T-helper 22 cell (primary cell): ENCODE results near the gene EIF4E2.
"Not testable (repeated sequence)": the region's sequence is repeated elsewhere in the genome, so short reads cannot be mapped to it uniquely, and the experiment has no call there.

Source experiments
- DNase-seq: peaks from one replicate; pipeline ENCODE4 v3.0.0-alpha.2; 2020; ENCODE audit warnings: low read depth

Gene EIF4E2

DNA sequence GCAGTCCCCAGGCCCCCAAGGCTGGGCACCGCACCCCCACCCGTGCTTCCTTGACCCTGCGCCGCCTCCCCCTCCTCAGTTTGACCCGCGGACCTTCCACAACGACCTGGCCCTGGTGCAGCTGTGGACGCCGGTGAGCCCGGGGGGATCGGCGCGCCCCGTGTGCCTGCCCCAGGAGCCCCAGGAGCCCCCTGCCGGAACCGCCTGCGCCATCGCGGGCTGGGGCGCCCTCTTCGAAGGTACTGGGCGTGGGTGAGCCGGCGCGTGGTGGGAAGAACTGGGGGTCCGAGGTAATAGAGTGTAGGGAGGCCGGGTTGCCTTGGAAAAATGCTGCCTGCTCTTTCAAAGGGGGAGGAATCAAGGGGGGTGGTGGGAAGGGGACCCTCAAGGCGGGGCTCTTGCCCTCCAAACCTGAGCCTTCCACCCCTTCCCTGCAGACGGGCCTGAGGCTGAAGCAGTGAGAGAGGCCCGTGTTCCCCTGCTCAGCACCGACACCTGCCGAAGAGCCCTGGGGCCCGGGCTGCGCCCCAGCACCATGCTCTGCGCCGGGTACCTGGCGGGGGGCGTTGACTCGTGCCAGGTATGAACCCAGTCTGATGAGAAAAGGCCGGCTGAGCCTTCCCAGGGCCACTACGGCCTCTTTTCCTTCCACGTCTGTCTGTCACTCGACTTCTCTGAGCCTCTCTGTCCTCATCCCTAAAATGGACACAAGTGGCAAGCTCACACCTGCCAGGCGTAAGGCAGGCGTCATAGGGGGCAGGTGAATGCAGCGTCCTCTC is 27.7 kb upstream of the EIF4E2 start:
- no peak for DNase-seq

DNA sequence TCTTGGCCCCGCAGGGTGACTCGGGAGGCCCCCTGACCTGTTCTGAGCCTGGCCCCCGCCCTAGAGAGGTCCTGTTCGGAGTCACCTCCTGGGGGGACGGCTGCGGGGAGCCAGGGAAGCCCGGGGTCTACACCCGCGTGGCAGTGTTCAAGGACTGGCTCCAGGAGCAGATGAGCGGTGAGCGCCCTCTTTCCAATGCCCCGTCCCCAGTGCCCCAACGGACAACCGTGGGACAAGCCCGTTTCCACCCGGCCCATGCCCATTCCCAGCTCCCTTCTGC is 27.1 kb upstream of the EIF4E2 start:
- no peak for DNase-seq

DNA sequence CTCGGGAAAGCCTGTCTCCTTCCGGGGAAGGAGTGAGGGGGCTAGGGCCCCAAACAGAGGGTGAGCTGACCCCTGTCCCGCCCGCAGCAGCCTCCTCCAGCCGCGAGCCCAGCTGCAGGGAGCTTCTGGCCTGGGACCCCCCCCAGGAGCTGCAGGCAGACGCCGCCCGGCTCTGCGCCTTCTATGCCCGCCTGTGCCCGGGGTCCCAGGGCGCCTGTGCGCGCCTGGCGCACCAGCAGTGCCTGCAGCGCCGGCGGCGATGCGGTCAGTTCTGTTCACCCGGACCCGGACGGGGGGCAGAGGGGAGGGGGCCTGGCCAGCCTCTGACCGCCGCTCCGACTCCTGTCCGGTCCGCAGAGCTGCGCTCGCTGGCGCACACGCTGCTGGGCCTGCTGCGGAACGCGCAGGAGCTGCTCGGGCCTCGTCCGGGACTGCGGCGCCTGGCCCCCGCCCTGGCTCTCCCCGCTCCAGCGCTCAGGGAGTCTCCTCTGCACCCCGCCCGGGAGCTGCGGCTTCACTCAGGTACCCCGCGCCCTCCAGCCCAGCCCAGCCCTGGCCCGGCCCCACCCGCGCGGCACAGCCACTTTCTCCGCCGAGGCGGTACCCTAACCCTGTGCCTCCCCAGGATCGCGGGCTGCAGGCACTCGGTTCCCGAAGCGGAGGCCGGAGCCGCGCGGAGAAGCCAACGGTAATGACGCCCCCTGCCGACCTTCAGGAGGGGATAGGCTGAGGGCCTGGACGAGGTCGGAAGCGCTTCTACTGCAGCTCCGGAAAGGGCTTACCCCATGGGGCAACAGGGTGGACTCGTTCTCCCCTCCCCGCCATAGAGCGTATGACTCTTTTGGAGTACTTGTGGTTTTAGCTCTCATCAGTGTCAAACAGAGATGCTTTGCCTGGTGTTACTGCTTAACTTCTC is 26.5 kb upstream of the EIF4E2 start:
- DNase-seq = no peak

DNA sequence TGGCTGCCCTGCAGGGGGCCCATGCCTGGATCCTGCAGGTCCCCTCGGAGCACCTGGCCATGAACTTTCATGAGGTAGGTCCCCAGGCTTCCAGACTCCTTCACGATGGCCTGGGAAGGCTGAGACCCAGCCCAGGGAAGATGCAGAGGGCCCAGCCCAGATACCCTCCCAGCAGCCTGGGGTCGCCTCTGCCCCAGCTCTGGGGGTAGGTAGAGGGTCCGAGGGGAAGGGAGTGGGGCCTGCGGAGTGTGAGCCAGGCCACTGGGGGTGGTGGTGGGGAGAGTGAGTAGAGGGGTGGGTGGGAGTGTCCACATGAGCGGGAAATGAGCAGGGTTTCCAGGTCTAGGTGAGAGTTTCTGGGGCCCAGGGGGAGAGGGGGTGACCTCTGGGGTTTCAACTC is 25.7 kb upstream of the EIF4E2 start:
- no peak for DNase-seq

DNA sequence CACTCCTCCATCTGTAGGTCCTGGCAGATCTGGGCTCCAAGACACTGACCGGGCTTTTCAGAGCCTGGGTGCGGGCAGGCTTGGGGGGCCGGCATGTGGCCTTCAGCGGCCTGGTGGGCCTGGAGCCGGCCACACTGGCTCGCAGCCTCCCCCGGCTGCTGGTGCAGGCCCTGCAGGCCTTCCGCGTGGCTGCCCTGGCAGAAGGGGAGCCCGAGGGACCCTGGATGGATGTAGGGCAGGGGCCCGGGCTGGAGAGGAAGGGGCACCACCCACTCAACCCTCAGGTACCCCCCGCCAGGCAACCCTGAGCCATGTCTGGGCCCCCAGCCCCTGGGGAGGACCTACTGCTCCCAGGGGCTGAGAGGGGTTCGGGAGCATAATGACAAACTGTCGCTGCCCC is 25.3 kb upstream of the EIF4E2 start:
- no peak for DNase-seq

DNA sequence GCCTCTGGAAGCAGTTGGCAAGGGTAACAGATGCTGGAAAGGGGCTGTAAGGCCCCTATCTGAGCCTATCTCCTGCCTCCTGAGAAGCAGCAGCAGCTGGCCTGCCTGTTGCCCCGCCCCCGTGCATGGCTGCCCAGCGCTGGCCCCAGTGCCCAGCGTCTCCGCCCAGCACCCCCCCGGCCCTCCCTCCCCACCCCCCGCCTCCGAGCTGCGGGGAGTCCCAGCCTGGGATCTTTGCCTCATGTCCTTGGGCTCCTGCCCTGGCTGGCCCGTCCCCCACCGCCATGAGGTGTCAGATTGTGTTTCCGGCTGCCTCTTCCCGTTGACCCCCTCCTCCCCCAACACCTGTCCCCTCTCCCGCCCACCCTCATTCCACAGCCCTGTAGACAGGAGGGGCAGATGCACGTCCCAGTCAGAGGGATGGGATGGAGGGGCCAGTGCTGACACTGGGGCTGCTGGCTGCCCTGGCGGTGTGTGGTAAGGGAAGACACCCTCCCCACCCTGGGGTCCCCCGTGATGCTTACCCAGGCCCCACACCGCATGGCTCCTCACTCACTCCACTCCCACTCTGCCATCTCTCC is 24.6 kb upstream of the EIF4E2 start, which contains the start of gene CHRND:
Gene CHRND, plus strand, starts transcription at position 370 of the 581 bp plus-strand sequence. Its CDS starts 56 bp downstream, at position 426.
- no peak for DNase-seq

DNA sequence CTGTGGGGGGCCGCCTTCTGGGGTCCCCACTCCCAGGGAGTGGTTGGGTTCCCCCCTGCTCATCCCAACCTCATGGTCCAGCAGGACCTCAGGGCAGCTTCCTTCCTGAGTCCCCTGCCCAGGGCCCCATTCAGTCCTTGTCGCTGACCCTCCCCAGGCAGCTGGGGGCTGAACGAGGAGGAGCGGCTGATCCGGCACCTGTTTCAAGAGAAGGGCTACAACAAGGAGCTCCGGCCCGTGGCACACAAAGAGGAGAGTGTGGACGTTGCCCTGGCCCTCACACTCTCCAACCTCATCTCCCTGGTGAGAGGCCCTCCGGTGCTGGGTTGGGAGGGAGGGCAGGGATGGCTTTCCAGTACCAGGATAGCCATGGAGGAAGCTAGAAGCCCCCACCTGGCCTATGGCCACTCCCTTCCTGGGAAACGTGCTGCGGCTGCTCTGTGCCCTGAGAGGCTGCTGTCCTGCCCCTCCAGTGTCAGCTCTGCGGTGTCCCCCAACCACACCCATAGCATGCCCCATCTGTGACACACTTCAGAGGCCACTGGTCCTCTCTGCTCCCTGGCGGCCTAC is 24.0 kb upstream of the EIF4E2 start:
- DNase-seq = no peak

DNA sequence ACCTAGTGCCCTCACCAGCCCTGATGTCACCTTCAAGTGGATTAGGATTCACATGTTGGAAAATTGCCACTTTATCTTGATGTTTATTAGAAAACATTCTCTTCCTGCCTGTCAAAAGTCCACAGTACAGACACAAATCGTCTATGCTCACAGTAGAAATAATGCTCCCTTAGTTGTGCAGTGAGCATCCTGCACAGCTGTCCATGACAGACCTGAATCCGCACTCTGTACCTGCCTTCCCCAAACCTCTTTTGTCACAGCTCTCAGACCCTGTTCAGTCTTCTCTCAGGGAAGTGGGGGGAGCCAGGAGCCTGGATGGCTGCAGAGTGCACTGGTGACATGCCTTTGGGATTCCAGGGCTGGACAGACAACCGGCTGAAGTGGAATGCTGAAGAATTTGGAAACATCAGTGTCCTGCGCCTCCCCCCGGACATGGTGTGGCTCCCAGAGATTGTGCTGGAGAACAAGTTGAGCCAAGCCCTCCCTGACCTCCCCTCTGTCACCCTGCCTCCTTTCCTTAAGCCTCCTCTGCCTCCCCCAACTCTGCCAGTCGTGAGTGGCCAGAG is 22.5 kb upstream of the EIF4E2 start:
- DNase-seq = no peak

DNA sequence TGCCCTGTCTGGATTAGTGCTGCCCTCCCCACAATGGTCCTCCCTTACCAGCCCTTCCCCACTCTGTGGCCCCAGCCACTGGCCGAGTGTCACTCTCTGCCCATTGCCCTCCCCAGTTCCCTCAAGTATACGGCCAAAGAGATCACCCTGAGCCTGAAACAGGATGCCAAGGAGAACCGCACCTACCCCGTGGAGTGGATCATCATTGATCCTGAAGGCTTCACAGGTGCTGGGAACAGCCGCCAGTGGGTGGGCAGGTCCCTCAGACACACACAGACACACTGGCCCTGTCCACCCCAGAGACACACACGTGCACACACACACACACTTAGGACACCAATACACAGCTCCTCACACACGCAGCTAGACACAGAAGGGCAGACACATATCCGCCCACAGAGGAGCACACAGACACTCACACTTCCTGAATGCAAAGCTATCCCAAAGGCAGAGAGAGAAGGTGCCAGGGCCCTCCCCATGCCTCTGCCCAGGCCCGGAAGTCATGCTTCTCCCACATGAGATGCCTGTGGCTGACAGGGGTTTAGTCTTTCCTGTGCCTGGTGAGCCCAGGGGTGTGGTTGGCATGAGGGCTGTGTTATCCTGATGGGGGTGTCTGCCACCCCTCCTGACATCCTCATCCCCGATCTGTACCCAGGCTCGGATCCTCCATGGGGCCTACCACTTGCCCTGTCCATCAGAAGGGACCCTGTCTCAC is 21.6 kb upstream of the EIF4E2 start:
- no peak for DNase-seq

DNA sequence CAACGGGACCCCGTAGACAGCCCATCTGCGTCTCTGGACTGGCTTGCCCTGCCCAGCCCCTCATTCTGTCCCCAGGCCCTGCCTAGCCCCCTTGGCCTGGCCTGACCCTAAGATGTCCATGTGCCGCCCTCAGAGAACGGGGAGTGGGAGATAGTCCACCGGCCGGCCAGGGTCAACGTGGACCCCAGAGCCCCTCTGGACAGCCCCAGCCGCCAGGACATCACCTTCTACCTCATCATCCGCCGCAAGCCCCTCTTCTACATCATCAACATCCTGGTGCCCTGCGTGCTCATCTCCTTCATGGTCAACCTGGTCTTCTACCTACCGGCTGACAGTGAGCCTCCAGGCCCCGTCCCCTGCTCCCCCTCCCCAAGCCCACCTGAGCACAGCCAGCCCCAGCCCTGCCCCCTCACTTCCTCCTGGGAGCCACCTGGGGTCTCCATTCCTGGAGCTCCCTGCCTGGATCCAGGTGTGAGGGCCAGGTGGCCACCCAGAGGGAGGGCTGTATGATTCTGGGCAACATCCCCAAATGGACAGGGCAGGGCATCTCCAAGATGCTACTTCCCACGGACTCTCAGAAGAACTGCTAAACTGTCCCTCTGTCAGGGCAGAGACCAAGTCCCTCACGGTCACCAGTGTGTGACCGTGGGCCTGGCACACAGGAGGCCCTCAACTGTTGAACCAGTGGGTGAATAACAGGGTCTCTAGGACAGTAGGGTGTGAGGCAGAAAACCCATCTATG is 20.5 kb upstream of the EIF4E2 start:
- no peak for DNase-seq

DNA sequence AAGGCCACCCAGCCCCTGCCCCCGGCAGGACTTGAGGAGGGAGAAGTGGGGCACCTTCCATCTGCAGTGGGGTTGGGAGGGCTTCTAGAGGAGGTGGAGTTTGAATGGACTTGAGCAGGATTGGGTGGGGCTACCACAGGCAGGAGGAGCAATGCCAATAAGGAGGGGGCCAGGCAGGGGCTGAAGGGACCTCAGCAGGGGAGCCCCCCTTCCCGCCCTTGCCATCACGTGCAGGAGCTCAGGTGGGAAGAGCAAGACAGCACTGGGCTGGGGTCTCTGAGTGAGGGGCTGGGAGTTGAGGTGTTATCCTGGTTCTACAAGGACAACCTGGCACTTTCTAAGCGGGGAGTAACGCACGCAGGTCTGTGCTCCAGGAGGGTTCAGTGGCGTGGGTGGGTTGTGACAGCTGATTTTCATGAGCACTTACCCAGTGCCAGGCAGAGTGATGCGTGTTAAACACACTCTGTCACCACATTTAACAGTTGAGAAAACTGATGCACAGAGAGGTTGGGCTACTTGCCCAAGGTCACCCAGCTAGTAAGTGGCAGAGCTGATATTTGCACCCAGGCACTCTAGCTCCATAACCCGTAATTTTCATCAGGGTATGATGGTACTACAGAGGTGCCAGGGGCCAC is 19.7 kb upstream of the EIF4E2 start:
- DNase-seq = no peak

DNA sequence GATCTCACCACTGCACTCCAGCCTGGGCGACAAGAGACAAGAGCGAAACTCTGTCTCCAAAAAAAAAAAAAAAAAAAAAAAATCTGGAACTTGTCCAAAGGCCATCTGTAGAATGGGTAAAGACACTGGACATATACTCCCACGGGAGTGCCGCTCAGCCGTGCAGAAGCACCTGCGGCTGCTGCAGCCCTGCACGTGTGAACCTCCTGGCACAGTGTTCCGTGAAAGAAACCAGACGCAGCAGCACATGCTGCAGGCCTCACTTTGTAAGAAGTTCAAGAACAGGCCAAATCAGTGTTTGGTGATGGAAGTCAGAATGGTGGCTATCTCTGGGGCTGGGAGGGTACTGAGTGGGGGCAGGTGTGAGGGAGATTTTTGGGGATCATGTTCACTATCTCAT is 18.1 kb upstream of the EIF4E2 start:
- no peak for DNase-seq

DNA sequence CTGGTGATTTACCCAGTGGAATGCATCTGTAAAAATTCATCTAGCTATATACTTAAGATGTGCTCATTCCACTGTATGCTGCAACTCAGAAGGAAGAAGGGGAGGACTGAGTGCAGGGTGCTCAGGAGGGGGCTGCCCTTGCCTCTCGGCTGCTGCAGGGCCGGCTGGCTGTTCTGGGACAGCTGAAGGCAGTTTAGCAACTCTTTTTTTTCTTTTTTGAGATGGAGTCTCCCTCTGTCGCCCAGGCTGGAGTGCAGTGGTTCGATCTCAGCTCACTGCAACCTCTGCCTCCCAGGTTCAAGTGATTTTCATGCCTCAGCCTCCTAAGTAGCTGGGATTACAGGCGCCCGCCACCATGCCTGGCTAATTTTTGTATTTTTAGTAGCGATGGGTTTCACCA is 17.7 kb upstream of the EIF4E2 start:
- DNase-seq = not testable (repeated sequence)

DNA sequence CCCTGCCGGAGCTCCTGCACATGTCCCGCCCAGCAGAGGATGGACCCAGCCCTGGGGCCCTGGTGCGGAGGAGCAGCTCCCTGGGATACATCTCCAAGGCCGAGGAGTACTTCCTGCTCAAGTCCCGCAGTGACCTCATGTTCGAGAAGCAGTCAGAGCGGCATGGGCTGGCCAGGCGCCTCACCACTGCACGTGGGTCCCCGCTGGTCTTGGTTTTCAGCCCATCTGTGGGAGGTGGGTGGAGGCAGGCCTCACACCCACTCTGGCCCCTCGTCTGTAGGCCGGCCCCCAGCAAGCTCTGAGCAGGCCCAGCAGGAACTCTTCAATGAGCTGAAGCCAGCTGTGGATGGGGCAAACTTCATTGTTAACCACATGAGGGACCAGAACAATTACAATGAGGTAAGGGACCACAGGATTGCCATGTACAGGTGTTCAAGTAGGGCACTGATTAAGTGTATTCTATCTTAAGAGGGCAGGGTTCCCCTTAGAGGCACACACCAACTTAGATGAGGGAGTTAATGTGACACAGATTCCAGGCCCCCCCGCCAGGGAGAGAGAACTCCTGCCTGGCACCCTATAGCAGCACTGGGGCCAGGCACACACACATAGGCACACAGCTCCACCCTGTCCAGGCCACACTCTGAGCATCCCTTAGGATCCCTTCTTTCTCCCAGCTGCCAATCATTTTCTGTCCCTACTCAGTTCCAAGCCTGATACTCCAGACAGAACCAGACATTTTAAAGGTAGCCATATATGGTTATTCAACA is 16.4 kb upstream of the EIF4E2 start:
- no peak for DNase-seq

DNA sequence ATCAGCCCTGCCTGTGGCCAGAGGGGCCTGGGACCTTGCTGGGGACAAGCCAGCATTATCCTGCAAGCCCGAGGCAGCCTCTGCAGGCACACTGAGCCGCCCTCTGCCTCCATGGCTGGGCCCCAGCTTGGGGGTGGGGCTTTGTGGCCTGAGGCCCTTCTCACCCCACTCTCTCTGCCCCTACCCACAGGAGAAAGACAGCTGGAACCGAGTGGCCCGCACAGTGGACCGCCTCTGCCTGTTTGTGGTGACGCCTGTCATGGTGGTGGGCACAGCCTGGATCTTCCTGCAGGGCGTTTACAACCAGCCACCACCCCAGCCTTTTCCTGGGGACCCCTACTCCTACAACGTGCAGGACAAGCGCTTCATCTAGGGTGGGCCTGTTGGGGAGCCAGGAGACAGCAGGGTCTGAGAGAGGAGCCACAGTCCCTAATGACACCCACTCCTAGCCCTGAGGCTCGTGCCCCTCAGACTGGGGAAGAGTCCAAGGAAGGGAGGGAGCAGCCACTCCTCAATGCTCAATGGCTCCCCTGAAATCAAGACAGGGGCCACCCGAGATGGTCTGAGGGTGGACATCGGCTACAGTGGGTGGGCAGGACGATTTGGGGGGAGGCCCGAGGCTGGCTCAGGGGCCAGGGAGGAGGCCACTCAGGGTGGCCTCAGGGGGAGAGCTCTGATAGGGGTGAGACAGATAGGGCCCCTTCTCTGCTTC is 15.4 kb upstream of the EIF4E2 start:
- no peak for DNase-seq

DNA sequence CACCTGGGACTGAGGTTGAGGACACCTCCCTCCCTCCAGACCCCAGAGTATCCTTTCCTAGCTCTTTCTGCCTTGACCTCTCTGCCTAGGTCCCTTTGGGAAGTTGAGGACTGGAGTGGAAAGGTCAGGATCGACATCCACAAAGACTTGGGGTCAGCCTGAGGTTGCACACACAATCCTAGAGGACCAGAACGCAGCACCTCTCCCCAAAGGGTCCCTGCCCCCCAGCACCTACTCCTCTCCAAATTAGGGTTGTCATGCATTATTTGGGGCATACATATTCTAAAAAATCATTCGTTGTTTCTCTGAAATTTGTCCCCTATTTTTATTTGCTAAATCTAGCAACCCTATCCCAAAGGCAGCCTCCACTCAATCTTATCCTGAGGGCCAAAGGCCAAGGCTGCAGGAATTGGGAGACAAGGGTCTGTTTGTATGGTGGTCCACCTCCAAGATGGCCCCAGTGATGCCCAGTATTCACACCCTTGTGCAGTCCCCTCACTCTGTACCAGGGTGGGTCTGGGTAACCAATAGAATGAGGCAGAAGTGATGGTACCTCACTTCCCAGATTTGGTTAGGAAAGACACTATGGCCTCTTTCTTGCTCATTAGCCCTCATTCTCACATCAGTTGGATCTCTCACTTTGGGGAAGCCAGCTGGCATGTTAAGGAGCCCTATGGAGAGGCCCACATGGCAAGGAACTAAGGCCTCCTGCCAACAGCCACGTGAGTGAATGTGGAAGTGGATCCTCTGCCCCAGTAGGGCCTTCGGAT is 14.5 kb upstream of the EIF4E2 start:
- no peak for DNase-seq

DNA sequence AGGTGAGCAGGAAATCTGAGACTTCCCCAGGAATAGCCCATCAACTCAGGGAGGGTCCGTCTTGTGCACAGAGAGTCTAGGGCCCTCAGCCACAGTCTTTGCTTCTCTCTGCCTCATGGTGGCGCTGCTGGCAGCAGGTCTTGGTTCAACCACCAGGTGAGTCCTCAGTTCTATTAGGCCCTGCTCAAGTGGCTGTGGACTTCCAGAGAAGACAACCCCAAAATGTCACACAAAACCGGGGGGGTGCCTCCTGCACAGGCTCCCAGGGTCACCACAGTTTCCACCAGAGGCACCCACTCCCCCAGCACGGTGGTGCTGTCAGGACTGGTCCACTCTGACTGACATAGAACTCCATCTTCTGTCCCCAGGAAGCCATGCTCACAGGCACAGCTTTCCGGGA is 13.4 kb upstream of the EIF4E2 start:
- no peak for DNase-seq

DNA sequence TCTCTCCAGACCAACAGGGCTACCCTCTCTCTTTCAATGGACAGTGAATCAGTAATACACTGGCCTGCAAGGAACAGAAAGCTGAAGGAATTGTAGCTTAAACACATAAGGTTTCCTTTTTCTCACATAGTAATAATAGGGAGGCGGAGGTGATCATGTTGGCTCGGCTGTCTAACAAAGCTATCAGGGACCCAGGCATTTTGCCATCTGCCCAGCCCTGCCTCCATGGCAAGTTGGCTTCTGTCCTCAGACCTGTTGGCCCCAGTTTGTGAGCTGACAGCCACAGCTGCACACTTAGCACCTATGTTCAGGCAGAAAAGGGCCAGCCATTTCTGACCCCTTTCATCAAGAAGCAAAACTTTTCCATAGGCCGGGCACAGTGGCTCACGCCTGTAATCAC is 13.0 kb upstream of the EIF4E2 start:
- no peak for DNase-seq
